Ureter (tissue), 1 donor: ENCODE data around the gene ARL6IP5. TPM values are rescaled to one million over a fixed set of nuclear protein-coding genes. Genes with fewer than 3 reads are reported as not detected.

Experiments
- DNase-seq: peaks from one replicate; pipeline ENCODE4 v3.0.0-alpha.2; 2020; ENCODE audit warnings: low spot score
- total RNA-seq: library from RNA; stranded (reverse); gene quantifications from one replicate; pipeline ENCODE4 v1.2.4, GENCODE V29; 2023
- donor health status: DM: yes; HTN: yes; CAD: no.

The ARL6IP5 gene
- total RNA-seq, 1 donor from 2014 or later = 106 TPM

DNA sequence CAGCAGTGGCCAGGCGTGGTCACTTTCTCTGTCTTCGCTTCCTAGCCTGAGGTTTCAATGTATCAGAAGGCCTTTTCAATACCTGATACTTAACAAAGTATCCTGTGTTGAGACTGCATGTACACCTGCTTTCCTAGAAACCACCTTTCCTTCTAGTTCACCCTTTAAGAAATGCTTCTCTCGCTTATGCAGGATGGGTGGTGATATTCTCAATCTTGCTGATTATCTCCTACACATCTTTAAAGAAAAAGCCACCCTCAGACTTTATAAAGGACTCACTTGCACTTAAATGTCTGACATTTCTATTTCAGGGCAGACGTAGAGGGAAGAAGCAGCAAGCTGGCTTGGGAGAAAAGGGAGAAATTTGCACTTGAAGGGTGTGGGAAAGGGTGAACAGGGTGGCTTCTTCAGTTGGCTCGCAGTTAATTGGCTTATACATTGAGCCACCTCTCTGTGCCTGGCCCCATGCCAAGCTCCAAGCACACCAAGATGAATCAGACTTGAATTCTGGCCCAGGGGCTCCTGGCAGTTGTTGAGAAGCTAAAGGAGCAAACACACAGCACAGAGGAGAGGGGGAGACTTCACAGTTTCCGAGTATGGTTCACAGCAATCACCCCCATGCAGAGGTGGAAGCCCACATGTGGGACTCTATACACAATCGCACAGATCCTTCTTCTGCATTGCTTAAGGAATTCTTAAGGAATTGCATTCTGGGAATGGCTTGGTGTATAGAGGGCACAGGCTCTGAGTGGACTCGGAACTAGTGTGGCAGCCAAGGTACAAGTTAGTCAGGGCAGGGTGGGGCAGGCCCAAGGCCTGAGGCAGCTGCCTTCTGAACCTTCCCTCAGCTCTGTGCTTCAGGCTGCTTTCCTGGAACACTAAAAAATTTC, 1.3 kb downstream of the ARL6IP5 start:
- peak; percentile 91 for DNase-seq

DNA sequence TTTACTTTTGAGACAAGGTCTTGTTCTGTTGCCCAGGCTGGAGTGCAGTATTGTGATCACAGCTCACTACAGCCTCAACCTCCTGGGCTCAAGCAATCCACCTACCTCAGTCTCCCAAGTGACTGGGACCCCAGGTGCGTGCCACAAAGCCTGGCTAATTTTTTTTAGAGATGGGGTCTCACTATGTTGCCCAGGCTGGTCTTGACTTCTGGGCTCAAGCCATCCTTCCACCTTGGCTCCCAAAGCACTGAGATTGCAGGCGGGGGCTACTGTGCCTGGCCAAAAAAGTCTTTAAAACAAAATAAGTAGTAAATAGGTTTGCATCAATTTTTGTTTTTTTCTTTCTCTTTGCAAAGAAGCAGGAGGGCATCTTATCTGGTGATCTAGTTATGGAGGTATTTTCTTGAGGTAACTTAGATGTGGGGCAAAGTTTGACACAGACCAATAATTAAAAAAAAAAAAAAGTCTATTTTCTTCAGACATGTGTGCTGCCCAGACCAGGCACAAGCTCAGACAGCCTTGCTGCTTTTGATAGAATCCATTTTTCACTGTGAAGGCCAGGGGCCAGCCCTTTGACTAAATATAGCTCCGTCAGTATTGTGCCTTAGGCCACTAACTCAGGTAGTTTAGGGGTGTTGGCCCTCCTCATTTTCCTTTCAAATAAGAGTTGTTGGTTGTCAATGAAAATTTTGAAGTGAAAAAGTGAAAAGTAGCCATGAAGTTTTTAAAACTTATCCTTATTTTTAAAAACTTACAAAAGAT, 2.5 kb downstream of the ARL6IP5 start:
- no peak for DNase-seq

DNA sequence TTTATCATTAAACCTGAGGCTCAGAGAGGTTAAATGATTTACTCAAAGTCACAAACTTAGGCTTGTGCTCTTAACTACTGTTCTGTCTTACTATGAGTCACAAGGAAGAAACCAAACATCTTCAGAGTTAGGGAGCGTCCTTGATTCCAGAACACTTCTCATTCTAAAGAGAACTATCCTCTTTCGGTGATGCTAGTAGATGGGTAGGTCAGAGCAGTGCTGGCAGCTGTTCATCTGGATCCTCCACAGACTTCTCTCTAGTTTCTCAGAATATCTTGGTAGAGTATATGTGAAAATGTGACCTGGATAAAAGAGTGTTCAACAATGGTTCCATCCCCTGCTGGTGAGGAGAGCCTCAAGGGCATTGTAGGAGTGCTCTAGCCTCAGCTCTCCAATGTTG, 3.3 kb downstream of the ARL6IP5 start:
- no peak for DNase-seq

DNA sequence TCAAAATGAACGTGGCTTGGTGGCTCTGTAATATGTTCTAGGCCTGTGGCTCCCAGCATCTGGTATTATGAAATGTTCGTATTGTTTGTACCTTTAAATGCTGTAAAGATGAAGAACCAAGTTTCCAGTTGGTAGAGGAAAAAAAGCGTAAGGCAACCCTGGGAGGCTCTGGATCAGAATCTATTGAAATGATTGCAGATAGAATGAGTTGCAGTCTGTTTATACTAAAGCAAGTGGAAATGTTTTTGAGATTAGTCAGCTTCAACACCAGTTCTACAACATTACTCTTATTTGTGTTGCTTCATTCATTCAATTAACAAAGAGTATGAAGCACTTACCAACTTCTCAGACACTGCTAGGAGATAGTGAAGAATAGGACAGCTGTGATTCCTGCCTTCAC, 5.3 kb downstream of the ARL6IP5 start:
- DNase-seq = no peak

DNA sequence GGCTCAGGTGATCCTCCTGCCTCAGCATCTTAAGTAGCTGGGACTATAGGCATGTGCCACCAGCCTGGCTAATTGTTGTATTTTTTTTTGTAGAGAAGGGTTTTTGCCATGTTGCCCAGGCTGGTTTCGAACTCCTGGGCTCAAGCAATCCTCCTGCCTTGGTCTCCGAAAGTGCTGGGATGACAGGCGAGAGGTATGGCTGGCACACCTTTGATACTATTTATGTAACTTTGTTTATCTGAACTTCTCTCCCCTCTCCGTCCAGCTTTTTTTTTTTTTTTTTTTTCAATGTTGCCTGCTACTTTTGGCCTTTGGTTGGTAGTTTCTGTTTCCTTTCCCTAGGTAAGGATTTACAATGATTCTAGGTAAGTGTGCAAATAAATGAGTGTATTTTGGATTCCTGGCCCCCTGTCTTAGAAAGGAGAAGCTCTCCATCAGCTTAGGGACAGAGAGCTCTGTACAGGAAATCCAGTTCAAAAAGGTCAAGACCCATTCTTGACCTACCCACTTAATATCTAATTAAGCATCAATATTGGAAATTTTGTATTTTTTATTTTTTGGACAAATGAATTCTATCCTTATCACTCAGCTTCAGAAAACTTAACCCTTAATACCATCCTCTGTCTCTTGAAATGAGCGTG, 6.8 kb downstream of the ARL6IP5 start:
- DNase-seq = no peak

DNA sequence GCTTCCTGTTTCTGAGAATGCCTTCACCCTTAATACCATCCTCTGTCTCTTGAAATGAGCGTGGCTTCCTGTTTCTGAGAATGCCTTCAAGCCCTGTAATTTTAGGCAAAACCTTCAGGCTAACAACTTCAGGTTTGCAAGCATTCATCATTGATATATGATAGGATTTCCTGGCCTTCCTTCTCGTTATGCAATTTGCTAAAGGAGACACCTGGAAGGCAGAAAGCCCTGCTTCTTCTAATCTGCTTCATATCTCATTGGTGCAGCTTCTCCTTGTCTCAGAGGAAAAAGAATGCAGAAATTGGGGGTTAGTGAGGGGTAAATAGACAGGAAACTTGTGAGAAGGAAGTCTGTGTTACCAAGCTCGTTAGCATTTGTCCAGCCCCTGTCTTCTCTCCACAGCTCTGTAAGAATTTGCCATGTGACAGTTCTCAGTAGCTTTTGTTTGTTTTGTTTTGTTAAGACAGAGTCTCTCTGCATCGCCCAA, 7.3 kb downstream of the ARL6IP5 start:
- no peak for DNase-seq

DNA sequence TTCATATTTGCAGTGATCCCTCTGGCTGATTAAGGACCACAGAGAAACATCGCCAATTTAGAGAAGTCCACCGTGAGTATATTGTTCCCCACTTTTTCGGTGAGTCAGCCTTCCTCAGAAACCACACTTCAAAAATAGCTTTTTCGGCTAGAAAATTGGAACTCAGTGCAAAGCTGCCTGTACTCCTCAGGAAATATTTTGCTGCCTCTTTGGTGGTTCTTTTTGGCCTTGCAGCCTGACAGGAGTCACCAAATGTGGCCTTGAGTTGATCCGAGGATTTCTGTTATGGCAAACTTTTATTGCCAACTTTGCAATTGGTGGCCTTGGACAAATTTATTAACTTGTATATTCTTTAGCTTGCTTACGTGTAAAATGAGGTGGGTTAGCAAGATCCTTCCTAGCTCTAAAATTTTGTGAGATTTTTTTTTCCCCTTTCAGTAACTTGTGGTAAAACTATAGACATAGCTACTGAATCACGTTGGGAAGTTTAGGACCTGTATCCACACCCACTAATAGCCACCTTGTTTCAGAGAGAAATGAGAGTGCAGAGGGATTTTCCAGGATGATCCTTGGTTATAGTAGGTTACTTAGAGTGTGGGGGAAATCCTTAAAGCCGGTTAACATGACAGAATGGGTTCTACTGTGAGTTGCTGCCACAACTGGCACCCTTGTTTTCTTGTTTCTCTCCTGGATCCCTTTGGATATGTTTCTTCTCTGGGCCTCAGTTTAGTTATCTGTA, 9.9 kb downstream of the ARL6IP5 start:
- DNase-seq = no peak

DNA sequence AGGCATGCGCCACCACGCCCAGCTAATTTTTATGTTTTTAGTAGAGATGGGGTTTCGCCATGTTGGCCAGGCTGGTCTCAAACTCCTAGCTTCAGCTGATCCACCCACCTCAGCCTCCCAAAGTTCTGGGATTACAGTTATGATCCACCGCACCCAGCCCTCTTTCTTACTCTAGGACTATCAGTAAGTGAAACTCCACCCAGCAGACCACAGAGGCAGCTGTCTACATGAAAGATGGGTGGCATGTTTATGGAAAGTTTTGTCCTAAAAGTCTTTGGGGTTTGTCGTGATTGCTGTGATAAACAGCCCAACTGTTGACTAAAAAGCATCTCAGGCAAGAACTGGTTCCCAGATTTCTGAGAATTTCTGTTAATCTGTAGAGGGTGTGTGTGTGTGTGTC, 10.9 kb downstream of the ARL6IP5 start:
- no peak for DNase-seq

DNA sequence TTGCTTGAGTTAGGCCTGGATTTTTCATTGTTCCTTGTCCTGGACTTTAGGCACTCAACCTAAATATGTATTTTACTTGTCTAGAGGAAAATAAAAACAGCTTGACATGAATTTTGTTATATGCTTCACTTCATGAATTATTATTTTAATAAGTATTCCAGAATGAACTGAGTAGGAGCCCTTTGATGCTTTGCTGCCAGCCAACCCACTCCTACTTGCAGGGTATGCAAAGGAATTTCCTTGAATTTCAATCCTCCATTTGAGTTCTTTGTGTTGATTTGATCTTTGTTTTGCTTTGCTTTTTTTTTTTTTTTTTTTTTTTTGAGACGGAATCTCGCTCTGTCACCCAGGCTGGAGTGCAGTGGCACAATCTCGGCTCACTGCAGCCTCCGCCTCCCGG, 11.6 kb downstream of the ARL6IP5 start:
- DNase-seq = no peak

DNA sequence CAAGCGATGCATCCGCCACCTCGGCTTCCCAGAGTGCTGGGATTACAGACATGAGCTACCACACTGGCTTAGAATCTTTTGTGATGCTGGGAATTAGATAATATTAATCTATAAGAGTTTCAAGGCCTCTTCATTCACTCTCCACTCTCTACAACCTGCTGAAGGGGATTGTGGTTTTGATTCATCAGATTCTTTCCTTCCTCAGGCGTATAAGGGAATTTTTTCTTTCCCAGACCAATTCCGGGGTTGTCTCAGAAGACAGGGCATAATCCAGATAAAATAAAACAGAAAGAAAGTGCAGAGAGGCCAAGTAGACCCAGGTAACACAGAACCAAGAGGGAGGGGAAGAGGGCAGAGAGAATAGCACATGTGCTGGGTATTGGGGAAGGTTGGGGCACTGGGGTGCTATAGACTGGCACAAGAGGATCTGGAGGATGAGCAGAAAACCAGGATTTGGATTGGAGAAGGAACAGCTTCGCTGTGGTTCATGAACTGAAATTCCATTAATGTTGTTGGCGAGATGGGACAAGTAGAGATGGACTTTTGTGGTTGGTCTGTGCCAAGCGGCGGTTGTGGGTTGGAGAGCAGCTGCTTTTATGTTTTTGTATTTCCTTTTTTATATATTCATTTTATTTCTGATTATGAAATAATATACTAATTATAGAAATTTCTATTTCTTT, 12.8 kb downstream of the ARL6IP5 start:
- DNase-seq = no peak

DNA sequence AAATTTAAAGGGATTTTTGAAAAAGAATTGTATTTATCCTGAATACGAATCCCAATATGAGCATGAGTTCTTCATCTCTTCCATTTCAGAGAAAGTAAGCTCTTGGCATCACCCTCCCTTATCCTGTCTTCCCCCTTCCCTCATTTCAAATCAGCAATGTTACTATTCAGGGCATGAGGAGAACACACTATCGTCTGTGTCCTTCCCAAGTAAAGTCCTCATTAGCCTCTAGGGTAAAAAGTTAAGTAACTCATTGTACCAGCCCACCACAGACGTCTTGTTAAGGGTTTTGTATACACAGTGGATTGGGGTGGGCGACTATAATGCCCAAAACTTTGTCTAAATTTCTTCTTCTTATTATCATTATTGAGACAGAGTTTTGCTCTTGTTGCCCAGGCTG, 14.8 kb downstream of the ARL6IP5 start:
- no peak for DNase-seq

DNA sequence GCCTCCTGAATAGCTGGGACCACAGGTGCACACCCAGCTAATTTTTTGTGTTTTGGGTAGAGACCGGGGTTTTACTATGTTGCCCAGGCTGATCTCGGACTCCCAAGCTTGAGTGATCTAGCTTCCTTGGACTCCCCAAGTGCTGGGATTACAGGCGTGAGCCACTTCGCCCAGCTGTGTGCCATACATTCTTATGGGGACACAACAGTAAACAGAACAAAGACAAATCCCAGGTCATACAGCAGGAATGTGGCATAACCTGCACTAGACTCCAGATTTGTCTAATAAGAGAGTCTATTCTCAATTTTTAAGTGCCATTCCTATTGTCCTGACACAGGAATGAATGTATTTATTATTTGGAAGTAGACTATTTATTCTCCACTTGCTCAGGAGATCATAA, 17.6 kb downstream of the ARL6IP5 start:
- no peak for DNase-seq

DNA sequence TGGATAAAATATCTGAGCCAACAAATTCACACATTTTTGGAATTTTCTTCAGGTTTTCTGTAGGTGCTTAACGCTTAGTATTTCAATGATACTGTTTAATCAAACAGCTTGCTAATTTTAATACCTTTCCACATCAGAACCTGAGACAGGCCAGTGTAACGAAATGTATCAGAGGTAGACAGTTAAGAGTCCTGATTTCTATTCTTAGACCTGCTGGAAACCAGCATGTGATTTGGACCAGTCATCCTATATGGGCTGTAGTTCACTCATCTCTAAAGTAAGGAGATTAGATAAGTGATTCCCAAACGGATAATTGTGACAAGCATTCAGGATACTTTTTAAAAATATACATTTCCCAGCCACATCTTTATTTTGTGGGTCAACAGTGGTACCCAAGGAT, 18.4 kb downstream of the ARL6IP5 start:
- no peak for DNase-seq

DNA sequence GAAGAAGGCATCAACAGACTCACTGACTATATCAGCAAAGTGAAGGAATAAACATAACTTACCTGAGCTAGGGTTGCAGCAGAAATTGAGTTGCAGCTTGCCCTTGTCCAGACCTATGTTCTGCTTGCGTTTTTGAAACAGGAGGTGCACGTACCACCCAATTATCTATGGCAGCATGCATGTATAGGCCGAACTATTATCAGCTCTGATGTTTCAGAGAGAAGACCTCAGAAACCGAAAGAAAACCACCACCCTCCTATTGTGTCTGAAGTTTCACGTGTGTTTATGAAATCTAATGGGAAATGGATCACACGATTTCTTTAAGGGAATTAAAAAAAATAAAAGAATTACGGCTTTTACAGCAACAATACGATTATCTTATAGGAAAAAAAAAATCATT, 19.8 kb downstream of the ARL6IP5 start:
- no peak for DNase-seq

DNA sequence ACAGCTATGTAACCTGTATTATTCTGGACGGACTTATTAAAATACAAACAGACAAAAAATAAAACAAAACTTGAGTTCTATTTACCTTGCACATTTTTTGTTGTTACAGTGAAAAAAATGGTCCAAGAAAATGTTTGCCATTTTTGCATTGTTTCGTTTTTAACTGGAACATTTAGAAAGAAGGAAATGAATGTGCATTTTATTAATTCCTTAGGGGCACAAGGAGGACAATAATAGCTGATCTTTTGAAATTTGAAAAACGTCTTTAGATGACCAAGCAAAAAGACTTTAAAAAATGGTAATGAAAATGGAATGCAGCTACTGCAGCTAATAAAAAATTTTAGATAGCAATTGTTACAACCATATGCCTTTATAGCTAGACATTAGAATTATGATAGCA, 20.6 kb downstream of the ARL6IP5 start:
- no peak for DNase-seq

DNA sequence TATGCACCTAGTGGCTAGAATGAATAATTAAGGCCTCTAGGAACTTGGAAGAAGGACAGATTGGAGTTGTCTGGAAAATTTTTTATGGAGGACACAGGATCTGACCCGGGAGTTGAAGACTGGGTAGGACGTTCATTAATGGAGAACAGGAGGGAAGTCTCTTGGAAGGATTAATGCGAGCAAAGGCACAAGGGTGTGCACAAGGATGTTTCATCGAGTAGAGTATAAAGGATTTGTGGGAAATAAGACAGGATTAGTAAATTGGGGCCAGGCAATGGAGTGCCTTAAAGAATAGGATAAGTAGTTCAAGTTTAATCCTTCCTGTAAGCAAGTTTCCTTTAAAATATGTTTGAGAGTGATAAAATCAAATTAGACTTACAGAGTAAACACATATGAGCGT, 23.1 kb downstream of the ARL6IP5 start:
- no peak for DNase-seq

DNA sequence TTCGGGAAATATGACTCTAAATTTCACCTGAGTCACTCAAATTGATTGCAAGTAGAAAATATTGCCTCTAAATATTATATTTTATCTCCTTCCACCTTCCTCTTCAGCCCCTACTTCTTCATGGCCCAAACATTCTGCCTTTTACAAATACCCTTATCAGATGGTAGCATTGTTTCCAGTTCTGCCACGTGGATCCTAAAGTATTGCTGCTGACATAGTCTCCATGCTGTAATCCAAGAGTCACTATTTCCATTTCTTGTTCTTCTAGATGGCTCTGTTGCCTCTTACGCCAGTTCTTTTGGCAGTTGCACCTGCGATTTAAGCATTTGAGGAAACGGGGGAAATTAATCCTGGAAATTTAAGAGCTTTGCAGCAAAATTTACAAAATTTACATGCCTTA, 24.1 kb downstream of the ARL6IP5 start:
- no peak for DNase-seq

DNA sequence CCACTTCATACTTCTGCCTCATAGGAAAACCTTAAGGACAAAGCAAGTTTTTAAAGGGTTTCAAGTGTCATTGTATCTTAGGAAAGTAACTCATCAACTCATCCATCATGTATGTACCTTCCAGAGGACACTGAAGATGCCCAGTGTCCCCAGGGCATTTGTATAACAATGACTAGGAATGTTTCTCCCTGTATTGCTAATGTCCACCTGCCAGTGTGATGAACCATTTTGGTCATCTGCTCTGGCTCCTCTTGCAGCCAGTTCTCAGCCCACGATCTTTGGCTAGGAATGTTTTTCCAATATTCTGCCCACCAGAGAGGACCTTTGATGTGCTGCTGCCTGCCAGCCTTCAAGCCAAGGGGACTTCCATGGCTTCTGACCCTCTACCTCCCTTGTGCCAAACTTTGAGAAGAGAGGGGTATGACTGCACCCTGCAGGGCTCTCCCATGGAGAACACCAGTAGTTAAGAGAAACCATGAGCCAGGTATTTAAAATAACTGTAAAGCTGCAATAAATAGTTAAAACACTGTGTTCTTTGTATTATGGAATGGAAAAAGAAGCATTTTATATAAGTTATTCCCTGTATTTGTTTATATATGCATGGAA, 26.3 kb downstream of the ARL6IP5 start:
- DNase-seq = no peak

DNA sequence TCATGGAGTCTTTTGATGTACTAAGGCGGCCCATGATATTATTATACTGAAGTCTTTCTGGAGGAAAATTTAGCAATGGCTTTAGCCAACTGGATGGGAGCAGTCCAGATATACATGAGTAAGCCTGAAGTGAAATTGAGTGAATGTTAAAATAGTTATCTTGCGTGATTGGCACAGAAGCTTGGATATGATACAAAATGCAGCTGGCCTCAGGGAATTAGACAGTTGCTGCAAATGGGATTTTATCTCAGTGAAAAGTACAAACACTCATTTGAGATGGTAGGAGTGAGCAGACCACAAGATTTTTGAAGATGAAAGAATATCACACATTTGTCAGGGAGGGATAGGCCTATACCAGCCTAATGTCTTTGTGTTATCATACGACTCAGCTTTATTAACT, 28.8 kb downstream of the ARL6IP5 start:
- no peak for DNase-seq

DNA sequence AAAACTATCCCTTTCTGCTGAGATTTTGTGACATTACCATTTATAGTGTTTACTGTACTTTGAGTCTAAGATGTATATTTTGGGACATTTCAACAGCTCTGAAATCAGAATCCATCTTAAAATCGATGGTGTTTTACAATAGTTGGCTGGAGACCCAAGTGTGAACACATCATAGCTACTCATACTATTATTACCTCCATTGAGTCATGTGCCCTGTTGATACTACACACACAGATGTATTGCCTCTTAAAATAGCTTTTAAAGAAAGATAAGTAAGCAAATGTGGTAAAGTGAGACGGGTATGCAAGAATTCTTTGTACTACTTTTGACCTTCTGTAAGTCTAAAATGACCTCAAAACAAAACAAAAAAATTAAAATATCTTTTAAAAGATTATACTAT, 31.0 kb downstream of the ARL6IP5 start:
- no peak for DNase-seq

DNA sequence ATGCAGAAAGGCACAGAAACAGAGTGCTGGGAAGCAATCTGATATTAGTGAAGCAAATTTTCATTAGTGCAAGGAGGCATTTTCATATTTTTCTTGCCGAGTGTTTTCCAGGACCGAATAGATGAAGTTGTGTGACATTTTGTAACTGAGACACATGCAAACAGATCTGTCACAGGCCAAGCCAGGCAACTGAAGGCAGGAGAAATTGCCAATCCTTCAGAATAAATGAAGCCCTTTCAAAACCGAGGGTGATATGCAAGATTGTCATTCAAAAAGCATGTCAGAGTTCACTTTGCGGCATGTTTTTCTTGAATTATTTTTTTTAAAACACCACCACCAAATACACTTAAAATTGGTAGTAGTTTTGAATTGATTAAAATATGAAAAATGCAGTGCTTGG, 31.4 kb downstream of the ARL6IP5 start:
- no peak for DNase-seq
